ENCODE measurements around the gene FERD3L. TPM values are rescaled to one million over a fixed set of nuclear protein-coding genes. Genes with fewer than 3 reads are reported as not detected.
"Not testable (repeated sequence)": the region's sequence is repeated elsewhere in the genome, so short reads cannot be mapped to it uniquely, and the experiment has no call there.

Gene FERD3L, protein sequence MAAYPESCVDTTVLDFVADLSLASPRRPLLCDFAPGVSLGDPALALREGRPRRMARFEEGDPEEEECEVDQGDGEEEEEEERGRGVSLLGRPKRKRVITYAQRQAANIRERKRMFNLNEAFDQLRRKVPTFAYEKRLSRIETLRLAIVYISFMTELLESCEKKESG
- not detected for total RNA-seq

- TF ChIP-seq, protein P1, sequence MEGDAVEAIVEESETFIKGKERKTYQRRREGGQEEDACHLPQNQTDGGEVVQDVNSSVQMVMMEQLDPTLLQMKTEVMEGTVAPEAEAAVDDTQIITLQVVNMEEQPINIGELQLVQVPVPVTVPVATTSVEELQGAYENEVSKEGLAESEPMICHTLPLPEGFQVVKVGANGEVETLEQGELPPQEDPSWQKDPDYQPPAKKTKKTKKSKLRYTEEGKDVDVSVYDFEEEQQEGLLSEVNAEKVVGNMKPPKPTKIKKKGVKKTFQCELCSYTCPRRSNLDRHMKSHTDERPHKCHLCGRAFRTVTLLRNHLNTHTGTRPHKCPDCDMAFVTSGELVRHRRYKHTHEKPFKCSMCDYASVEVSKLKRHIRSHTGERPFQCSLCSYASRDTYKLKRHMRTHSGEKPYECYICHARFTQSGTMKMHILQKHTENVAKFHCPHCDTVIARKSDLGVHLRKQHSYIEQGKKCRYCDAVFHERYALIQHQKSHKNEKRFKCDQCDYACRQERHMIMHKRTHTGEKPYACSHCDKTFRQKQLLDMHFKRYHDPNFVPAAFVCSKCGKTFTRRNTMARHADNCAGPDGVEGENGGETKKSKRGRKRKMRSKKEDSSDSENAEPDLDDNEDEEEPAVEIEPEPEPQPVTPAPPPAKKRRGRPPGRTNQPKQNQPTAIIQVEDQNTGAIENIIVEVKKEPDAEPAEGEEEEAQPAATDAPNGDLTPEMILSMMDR (IDR thresholded peaks at IDR 0.05) = no peak
- no peak within 1 kb of the TSS for H3K27ac ChIP-seq
- DNase-seq = no peak
- H3K27me3 ChIP-seq = peaks cover 13% of the 10 kb centered on the region
- H3K9me3 ChIP-seq = no peaks in the 10 kb centered on the region
- no peak within 1 kb of the TSS for H3K9ac ChIP-seq (ENCODE audit: low read depth in 2 of 2, low read length in 2 of 2)
- no peaks in the 10 kb centered on the region for H3K4me1 ChIP-seq
- H3K4me3 ChIP-seq = no peak within 1 kb of the TSS
- no peaks in the 10 kb centered on the region for H3K36me3 ChIP-seq
- intact Hi-C loops (cut with DNase I) = no loop called here
Measured at GRCh38 chr7:19144661-19145433, at the start of gene FERD3L. FERD3L (minus strand) TSS chr7:19145421; CDS start chr7:19145362, 59 bp downstream.

DNA sequence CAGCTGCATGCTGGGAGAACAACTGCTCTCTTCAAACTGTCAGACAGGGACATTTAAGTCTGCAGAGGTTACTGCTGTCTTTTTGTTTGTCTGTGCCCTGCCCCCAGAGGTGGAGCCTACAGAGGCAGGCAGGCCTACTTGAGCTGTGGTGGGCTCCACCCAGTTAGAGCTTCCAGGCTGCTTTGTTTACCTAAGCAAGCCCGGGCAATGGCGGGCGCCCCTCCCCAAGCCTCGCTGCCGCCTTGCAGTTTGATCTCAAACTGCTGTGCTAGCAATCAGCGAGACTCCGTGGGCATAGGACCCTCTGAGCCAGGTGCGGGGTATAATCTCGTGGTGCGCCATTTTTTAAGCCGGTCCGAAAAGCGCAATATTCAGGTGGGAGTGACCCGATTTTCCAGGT is 49.2 kb upstream of the FERD3L start:
- H3K4me1 ChIP-seq; H3K9ac ChIP-seq (ENCODE audit: low read depth in 2 of 2, low read length in 2 of 2); DNase-seq; H3K9me3 ChIP-seq; H3K36me3 ChIP-seq; intact Hi-C loops (cut with DNase I); H3K27me3 ChIP-seq; H3K27ac ChIP-seq; H3K4me3 ChIP-seq: not testable (repeated sequence)

DNA sequence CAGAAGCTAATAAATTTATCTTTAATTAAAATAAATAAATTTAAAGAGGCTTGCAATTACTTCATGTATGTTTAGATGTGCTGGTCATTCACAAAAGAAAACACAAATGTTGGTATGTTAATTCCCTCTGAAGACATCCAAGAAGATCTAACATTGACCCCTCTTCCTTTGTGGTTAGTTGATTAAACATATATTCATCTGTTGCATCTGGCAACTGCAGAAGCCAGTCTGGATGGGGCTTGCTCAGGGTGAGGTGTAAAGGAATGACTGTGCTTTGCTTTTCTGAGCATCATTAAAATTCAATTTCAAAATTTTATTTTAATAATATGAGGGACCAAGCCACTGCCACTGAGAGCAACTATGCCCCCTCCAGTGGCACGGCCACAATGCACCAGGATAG is 36.4 kb upstream of the FERD3L start:
- DNase-seq = no peak
- TF ChIP-seq, protein P1 (IDR thresholded peaks at IDR 0.05) = no peak
- no peaks in the 10 kb centered on the region for H3K9me3 ChIP-seq

DNA sequence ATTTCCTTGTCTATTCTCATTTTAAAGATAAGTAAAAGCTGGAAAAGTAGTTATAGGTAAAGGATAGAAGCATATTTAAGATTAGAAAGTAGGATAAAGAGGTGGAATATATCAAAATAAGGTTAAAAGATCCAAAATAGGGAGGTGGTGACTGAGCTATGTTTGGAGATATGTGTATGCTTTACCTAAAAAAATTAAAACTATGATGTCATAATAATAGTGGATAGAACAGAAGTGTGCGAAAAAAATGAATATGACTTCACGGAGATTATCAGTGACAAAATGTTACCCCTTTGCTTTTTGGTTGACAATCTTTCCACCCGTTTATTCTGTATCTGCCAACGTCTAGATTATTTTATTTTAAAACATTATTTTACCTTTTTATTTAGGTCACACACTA is 33.4 kb upstream of the FERD3L start:
- no peak overlapping the region for H3K9ac ChIP-seq (ENCODE audit: low read depth in 2 of 2, low read length in 2 of 2)
- no peak overlapping the region for H3K27ac ChIP-seq
- no peaks in the 10 kb centered on the region for H3K4me1 ChIP-seq
- no peak overlapping the region for H3K4me3 ChIP-seq
- intact Hi-C loops (cut with DNase I) = no loop called here
- DNase-seq = no peak
- no peaks in the 10 kb centered on the region for H3K27me3 ChIP-seq
- no peaks in the 10 kb centered on the region for H3K9me3 ChIP-seq
- TF ChIP-seq, protein P1 (IDR thresholded peaks at IDR 0.05) = no peak
- no peaks in the 10 kb centered on the region for H3K36me3 ChIP-seq

More for the DNA sequence above, 36.4 kb upstream of the FERD3L start:
- Histone ChIP-seq H3K36me3 (no peaks in the 10 kb centered on the region), H3K4me1 (no peaks in the 10 kb centered on the region), H3K27me3 (no peaks in the 10 kb centered on the region), H3K9ac (ENCODE audit: low read depth in 2 of 2, low read length in 2 of 2) (no peak overlapping the region), H3K4me3 (no peak overlapping the region), H3K27ac (no peak overlapping the region)
- intact Hi-C loops (cut with DNase I) = no loop called here

DNA sequence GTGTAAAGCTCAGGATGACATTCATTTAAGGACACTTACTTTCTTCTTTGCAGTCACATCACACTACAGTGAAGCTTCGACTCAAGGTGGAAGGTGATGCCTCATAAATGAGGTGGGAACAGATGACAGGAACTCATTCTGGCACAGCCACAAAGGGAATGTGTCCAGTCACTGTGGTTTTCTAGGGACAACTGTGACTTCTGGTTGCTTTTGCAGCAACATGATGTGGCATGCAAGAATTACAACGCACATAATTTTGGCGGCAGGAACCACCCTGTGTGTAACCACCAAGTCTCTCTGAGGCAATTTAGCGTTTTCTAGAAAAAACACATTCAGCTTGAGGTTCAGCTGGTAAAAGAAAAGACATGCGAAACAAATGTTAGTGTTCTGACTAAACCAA is 32.0 kb upstream of the FERD3L start:
- Histone ChIP-seq H3K9me3 (no peaks in the 10 kb centered on the region), H3K4me3 (no peak overlapping the region), H3K27ac (no peak overlapping the region), H3K4me1 (no peaks in the 10 kb centered on the region), H3K27me3 (no peaks in the 10 kb centered on the region), H3K36me3 (no peaks in the 10 kb centered on the region), H3K9ac (ENCODE audit: low read depth in 2 of 2, low read length in 2 of 2) (no peak overlapping the region)
- intact Hi-C loops (cut with DNase I) = no loop called here
- TF ChIP-seq, protein P1 (IDR thresholded peaks at IDR 0.05) = no peak
- DNase-seq = no peak

GRCh38 chr7:19175241-19175640 is 30.0 kb upstream of the FERD3L start:
- intact Hi-C loops (cut with DNase I) = no loop called here
- no peaks in the 10 kb centered on the region for H3K9me3 ChIP-seq

More at GRCh38 chr7:19175241-19175640, 30.0 kb upstream of the FERD3L start:
- DNase-seq = no peak
- Histone ChIP-seq H3K4me1 (no peaks in the 10 kb centered on the region), H3K9ac (ENCODE audit: low read depth in 2 of 2, low read length in 2 of 2) (no peak overlapping the region), H3K27ac (no peak overlapping the region), H3K4me3 (no peak overlapping the region), H3K27me3 (no peaks in the 10 kb centered on the region), H3K36me3 (no peaks in the 10 kb centered on the region)
- TF ChIP-seq, protein P1 (IDR thresholded peaks at IDR 0.05) = no peak
